ENCODE results near the gene MYLK2.
"Not testable (repeated sequence)": the region's sequence is repeated elsewhere in the genome, so short reads cannot be mapped to it uniquely, and the experiment has no call there.

MYLK2 gene

DNA sequence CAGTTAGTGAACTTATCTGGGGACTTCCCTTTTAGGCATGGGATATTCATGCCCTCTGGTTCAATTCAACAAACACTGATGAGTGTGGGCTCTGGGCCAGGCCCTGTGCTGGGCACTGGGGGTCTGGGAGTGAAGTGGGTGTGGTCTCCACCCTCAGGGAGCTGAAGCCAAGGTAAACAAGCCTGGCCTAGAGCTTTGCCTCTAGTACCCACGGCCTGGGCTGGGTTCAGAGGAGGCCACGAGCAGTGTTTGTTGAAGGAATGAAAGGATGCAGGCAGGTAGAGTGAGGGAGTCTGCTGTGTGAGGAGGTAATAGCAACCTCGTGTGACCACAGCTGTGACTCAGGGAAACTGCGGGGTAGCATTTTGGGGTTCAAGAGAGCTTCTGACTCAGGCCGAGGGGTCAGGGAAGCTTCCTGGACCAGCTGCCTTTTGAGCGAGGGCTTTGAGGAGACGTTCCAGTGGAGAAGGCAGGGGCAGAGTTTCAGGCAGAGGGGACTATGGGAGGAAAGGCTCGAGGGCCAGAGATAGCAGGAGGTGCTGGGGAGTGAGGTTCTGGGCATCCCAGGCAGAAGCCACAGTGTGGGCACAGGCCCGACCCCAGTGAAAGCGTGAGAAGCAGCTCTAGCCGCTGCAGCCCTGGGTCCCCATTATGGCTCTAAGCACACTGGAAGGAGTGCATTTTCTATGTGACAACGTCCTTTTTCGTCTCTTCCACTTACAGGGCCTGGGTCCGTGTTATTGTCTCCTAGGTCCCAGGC is 5.6 kb downstream of the MYLK2 start:
- no CpG with 5 or more reads among the region's 14 CpGs for WGBS (ENCODE audit: insufficient coverage, insufficient read length)
- H3K27ac ChIP-seq (ENCODE audit: low read length), result no peak overlapping the region
- no peak for DNase-seq (ENCODE audit: low read depth, low spot score)
- no peaks in the 10 kb centered on the region for H3K9me3 ChIP-seq (ENCODE audit: control insufficient read depth, insufficient read depth, low read length)
- H3K27me3 ChIP-seq (ENCODE audit: control insufficient read depth, insufficient read depth, low read length), result no peaks in the 10 kb centered on the region
- no peaks in the 10 kb centered on the region for H3K4me1 ChIP-seq (ENCODE audit: control insufficient read depth, insufficient read depth, low read length)
- H3K4me3 ChIP-seq (ENCODE audit: low read length), result no peak overlapping the region
- no peaks in the 10 kb centered on the region for H3K36me3 ChIP-seq (ENCODE audit: control insufficient read depth, insufficient read depth, low read length)

DNA sequence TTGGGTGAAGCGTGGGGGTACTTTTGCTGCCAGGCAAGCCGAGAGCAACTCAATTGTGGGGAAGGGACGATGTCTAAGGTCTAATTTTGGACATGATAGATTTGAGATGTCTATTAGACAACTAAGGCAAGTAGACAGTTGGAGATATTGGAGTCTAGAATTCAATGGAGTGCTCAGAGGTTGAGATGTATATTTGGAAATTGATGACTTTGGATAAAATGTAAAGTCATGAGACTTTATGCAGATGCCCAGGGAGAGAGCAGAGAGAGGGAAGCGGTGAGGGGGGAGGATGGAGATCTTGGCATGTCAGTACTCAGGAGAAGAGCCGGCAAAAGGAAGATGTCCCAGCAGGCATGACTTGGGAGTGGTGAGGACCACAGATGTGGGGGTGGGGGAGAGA is 6.9 kb downstream of the MYLK2 start:
- Histone ChIP-seq H3K9me3 (ENCODE audit: control insufficient read depth, insufficient read depth, low read length) (no peaks in the 10 kb centered on the region), H3K36me3 (ENCODE audit: control insufficient read depth, insufficient read depth, low read length) (no peaks in the 10 kb centered on the region), H3K4me3 (ENCODE audit: low read length) (no peak overlapping the region), H3K27me3 (ENCODE audit: control insufficient read depth, insufficient read depth, low read length) (no peaks in the 10 kb centered on the region), H3K27ac (ENCODE audit: low read length) (no peak overlapping the region), H3K4me1 (ENCODE audit: control insufficient read depth, insufficient read depth, low read length) (no peaks in the 10 kb centered on the region)
- no peak for DNase-seq (ENCODE audit: low read depth, low spot score)
- WGBS (ENCODE audit: insufficient coverage, insufficient read length), result no CpG with 5 or more reads among the region's 5 CpGs

DNA sequence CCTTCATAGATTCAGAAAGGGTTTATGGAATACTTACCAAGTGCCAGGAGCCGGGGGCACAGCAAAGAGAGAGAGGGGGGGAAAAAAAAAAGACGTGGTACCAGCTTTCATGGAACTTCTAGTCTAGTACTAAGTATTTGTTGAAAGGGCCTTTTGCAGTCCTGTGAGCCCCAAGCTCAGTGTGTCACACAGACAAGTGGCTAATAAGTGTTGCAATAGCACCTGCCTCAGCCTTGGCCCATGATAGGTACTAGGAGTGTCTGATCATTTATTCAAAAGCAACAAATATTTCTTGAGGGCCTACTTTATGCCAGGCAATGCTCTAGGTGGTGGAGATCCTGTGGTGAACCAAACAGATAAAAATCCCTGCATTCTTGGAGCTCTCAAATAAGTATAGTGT is 7.9 kb downstream of the MYLK2 start:
- H3K4me3 ChIP-seq (ENCODE audit: low read length), result no peak overlapping the region
- no peaks in the 10 kb centered on the region for H3K27me3 ChIP-seq (ENCODE audit: control insufficient read depth, insufficient read depth, low read length)
- H3K9me3 ChIP-seq (ENCODE audit: control insufficient read depth, insufficient read depth, low read length), result no peaks in the 10 kb centered on the region
- no peaks in the 10 kb centered on the region for H3K4me1 ChIP-seq (ENCODE audit: control insufficient read depth, insufficient read depth, low read length)
- no peak overlapping the region for H3K27ac ChIP-seq (ENCODE audit: low read length)
- H3K36me3 ChIP-seq (ENCODE audit: control insufficient read depth, insufficient read depth, low read length), result no peaks in the 10 kb centered on the region
- no peak for DNase-seq (ENCODE audit: low read depth, low spot score)
- no CpG with 5 or more reads among the region's 2 CpGs for WGBS (ENCODE audit: insufficient coverage, insufficient read length)

DNA sequence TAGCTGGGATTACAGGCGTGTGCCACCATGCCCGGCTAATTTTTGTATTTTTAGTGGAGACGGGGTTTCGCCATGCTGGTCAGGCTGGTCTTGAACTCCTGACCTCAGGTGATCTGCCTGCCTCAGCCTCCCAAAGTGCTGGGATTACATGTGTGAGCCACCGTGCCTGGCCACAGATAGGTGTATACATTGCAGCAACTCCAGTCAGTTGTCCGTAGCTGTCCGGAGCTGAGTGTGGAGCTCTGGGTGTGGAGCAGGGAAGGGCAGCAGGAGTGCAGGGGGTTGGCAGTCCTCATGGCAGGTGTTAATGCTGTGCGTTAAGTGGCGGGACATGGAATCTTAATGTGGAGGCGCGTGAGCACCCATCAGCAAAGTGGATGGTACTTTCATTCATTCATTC is 8.9 kb downstream of the MYLK2 start:
- DNase-seq (ENCODE audit: low read depth, low spot score); H3K27ac ChIP-seq (ENCODE audit: low read length); H3K4me3 ChIP-seq (ENCODE audit: low read length); H3K4me1 ChIP-seq (ENCODE audit: control insufficient read depth, insufficient read depth, low read length); H3K27me3 ChIP-seq (ENCODE audit: control insufficient read depth, insufficient read depth, low read length); H3K9me3 ChIP-seq (ENCODE audit: control insufficient read depth, insufficient read depth, low read length); H3K36me3 ChIP-seq (ENCODE audit: control insufficient read depth, insufficient read depth, low read length): not testable (repeated sequence)
- no CpG with 5 or more reads among the region's 11 CpGs for WGBS (ENCODE audit: insufficient coverage, insufficient read length)

DNA sequence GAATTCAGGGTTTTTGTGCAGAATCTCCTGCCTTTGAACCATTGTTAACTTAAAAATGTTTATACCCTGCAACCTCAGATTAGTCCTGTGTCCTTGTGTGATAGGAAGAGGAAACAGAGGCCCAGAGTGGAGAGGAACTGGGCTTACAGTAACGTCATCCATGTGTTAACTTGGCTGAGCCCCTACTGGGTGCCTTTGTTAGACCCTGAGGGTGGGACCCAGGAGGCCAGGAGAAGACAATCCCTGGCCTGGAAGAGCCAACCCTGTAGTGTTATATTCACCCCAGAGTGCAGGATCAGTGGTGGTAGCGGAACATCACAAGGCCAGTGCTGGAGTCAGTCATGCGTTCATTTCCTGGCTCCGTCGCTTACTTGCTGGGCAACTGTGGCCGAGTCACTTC is 10.6 kb downstream of the MYLK2 start:
- no peaks in the 10 kb centered on the region for H3K9me3 ChIP-seq (ENCODE audit: control insufficient read depth, insufficient read depth, low read length)
- peaks cover 3% of the 10 kb centered on the region; the same call in 1 of the 2 replicates for H3K4me1 ChIP-seq (ENCODE audit: control insufficient read depth, insufficient read depth, low read length)
- no CpG with 5 or more reads among the region's 6 CpGs for WGBS (ENCODE audit: insufficient coverage, insufficient read length)
- H3K36me3 ChIP-seq (ENCODE audit: control insufficient read depth, insufficient read depth, low read length), result no peaks in the 10 kb centered on the region
- no peak overlapping the region for H3K4me3 ChIP-seq (ENCODE audit: low read length)
- no peak for DNase-seq (ENCODE audit: low read depth, low spot score)
- no peaks in the 10 kb centered on the region for H3K27me3 ChIP-seq (ENCODE audit: control insufficient read depth, insufficient read depth, low read length)
- no peak overlapping the region for H3K27ac ChIP-seq (ENCODE audit: low read length)

DNA sequence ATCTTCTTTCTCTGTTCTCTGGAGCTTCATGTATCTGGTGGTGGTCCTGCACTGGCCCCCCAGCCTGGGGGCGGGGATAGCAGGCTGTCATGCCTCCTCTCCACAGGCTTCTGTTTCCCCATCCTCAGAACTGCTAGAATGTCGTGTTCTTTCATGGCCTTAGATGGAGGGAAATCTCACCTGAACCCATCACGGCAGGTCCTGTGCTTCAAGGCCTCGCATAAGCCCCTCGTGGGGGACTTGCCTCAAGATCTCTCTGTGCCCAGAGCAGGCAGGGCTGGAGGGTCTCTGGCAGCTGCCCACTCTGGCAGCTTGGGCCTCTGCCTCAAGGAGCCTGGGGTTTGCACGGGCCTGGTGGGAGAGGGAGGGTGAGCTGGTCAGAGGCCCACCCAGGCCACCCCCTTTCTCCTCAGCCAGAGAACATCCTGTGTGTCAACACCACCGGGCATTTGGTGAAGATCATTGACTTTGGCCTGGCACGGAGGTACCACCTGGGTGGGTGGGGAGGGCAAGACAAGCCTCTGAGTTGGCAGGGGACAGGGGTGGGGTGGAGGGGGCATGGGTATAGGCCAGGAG is 11.3 kb downstream of the MYLK2 start:
- Histone ChIP-seq H3K36me3 (ENCODE audit: control insufficient read depth, insufficient read depth, low read length) (no peaks in the 10 kb centered on the region), H3K27me3 (ENCODE audit: control insufficient read depth, insufficient read depth, low read length) (no peaks in the 10 kb centered on the region), H3K9me3 (ENCODE audit: control insufficient read depth, insufficient read depth, low read length) (no peaks in the 10 kb centered on the region), H3K4me1 (ENCODE audit: control insufficient read depth, insufficient read depth, low read length) (peaks cover 3% of the 10 kb centered on the region; the same call in 1 of the 2 replicates), H3K27ac (ENCODE audit: low read length) (no peak overlapping the region), H3K4me3 (ENCODE audit: low read length) (no peak overlapping the region)
- no peak for DNase-seq (ENCODE audit: low read depth, low spot score)
- WGBS (ENCODE audit: insufficient coverage, insufficient read length), result no CpG with 5 or more reads among the region's 8 CpGs

DNA sequence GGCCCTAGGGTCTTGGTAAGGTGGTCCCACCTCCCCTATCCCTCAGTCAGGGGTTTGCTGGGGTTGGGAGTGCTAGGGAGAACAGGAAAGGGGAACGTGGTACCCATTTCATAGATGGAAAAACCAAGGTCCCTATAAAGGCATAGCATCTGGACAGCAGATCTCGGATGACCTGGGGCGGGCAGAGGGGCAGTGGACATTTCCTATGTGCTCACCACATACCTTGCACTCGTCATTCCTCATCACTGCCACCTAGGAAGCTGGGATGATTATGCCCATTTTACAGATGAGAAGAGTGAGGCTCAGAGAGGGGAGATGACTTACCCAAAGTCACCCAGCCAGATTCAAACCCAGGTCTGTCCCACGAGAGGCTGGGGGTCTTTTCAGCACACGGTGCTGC is 12.1 kb downstream of the MYLK2 start:
- no CpG with 5 or more reads among the region's 6 CpGs for WGBS (ENCODE audit: insufficient coverage, insufficient read length)

DNA sequence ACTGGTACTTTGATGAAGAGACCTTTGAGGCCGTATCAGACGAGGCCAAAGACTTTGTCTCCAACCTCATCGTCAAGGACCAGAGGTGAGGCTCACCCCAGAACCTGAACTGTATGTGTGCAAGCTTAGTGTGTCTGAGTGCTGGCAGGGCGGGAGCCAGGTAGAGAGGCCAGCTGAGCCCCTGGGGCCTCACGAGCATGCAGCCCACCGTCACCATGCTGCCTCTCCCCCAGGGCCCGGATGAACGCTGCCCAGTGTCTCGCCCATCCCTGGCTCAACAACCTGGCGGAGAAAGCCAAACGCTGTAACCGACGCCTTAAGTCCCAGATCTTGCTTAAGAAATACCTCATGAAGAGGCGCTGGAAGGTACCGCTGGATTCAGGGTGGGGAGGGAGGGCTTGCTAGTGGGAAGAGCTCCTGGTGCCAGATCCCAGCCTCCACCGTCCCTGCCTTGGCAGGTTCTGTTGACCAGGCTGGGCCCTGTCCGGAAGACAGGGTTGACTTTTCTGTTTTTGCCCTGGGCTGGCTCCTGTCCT is 12.7 kb downstream of the MYLK2 start:
- Histone ChIP-seq H3K4me1 (ENCODE audit: control insufficient read depth, insufficient read depth, low read length) (peaks cover 3% of the 10 kb centered on the region; the same call in 1 of the 2 replicates), H3K27ac (ENCODE audit: low read length) (no peak overlapping the region), H3K36me3 (ENCODE audit: control insufficient read depth, insufficient read depth, low read length) (no peaks in the 10 kb centered on the region), H3K27me3 (ENCODE audit: control insufficient read depth, insufficient read depth, low read length) (no peaks in the 10 kb centered on the region), H3K4me3 (ENCODE audit: low read length) (no peak overlapping the region), H3K9me3 (ENCODE audit: control insufficient read depth, insufficient read depth, low read length) (no peaks in the 10 kb centered on the region)
- no peak for DNase-seq (ENCODE audit: low read depth, low spot score)
- no CpG with 5 or more reads among the region's 17 CpGs for WGBS (ENCODE audit: insufficient coverage, insufficient read length)

More for the DNA sequence above, 12.1 kb downstream of the MYLK2 start:
- Histone ChIP-seq H3K27me3 (ENCODE audit: control insufficient read depth, insufficient read depth, low read length) (no peaks in the 10 kb centered on the region), H3K9me3 (ENCODE audit: control insufficient read depth, insufficient read depth, low read length) (no peaks in the 10 kb centered on the region), H3K4me1 (ENCODE audit: control insufficient read depth, insufficient read depth, low read length) (peaks cover 3% of the 10 kb centered on the region; the same call in 1 of the 2 replicates), H3K36me3 (ENCODE audit: control insufficient read depth, insufficient read depth, low read length) (no peaks in the 10 kb centered on the region), H3K4me3 (ENCODE audit: low read length) (no peak overlapping the region), H3K27ac (ENCODE audit: low read length) (no peak overlapping the region)
- no peak for DNase-seq (ENCODE audit: low read depth, low spot score)

DNA sequence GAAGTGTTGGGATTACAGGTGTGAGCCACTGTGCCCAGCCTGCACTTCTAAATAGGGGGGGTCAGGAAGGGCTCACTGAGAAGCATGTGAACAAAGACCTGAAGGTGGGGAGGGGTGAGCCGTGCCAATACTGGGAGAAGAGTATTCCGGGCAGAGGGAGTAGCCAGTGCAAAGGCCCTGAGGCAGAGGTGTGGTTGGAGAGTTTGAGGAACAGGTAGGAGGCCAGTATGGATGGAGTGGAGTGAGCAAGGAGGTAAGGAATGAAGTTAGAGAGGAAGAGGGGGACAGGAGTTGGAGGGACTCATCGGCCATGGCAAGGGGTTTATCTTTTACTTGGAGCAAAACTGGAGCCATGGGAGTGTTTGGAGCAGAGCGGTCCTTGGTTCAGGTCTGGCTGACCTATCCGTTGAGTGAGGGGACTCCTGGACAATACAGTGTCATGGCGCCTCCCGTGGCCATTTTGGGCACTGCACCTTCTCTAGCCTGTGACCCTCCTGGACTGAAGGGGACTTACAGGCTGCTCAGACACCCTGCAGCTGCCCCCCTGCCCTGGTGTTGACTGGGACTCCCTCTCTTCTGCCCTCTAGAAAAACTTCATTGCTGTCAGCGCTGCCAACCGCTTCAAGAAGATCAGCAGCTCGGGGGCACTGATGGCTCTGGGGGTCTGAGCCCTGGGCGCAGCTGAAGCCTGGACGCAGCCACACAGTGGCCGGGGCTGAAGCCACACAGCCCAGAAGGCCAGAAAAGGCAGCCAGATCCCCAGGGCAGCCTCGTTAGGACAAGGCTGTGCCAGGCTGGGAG is 14.2 kb downstream of the MYLK2 start:
- Histone ChIP-seq H3K27me3 (ENCODE audit: control insufficient read depth, insufficient read depth, low read length) (no peaks in the 10 kb centered on the region), H3K4me1 (ENCODE audit: control insufficient read depth, insufficient read depth, low read length) (peaks cover 3% of the 10 kb centered on the region; the same call in 1 of the 2 replicates), H3K9me3 (ENCODE audit: control insufficient read depth, insufficient read depth, low read length) (no peaks in the 10 kb centered on the region), H3K4me3 (ENCODE audit: low read length) (no peak overlapping the region), H3K36me3 (ENCODE audit: control insufficient read depth, insufficient read depth, low read length) (no peaks in the 10 kb centered on the region), H3K27ac (ENCODE audit: low read length) (no peak overlapping the region)
- DNase-seq (ENCODE audit: low read depth, low spot score), result peak; percentile 78
- WGBS (ENCODE audit: insufficient coverage, insufficient read length), result no CpG with 5 or more reads among the region's 14 CpGs

DNA sequence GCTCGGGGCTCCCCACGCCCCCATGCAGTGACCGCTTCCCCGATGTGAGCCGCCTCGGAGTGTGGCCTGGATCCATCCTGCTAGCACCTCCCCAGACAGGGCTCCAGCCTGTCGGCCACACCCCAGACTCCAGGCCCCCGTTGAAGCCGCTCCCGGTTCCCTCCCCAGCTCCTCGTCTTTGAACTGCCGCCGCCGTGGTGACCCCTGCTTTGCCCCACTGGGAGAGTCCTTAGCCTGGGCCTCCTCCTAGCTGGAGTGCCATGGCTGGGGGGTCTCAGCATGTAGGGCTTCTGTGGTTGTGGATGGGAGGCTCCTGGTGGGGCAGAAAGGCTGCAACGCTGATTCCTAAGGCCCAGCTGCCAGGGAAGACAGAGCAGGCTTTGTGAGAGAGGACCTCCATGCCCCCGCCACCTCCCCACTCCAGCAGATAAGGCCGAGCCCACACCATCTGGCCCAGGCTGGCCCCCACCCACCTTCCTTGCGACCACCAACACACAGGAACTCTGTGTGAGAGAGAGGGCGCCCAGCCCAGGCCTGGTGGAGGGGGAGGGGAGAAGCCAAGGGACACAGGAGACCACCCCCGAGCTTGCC is 14.9 kb downstream of the MYLK2 start:
- WGBS (ENCODE audit: insufficient coverage, insufficient read length), result no CpG with 5 or more reads among the region's 20 CpGs
- Histone ChIP-seq H3K27ac (ENCODE audit: low read length) (no peak overlapping the region), H3K27me3 (ENCODE audit: control insufficient read depth, insufficient read depth, low read length) (no peaks in the 10 kb centered on the region), H3K9me3 (ENCODE audit: control insufficient read depth, insufficient read depth, low read length) (no peaks in the 10 kb centered on the region), H3K36me3 (ENCODE audit: control insufficient read depth, insufficient read depth, low read length) (no peaks in the 10 kb centered on the region), H3K4me1 (ENCODE audit: control insufficient read depth, insufficient read depth, low read length) (peaks cover 3% of the 10 kb centered on the region; the same call in 1 of the 2 replicates), H3K4me3 (ENCODE audit: low read length) (no peak overlapping the region)
- no peak for DNase-seq (ENCODE audit: low read depth, low spot score)
